K562 (cell line): ENCODE results near the gene UQCC5. TPM values are rescaled to one million over a fixed set of nuclear protein-coding genes. Genes with fewer than 3 reads are reported as not detected.

ENCODE experiments used
- CEBPG ChIP-seq, 3 experiments: fragments of 200-800 bp in 1 of 3; sonication (Bioruptor generic) in 1 of 3; sonication (generic) in 1 of 3; formaldehyde crosslinking in 1 of 3; IDR thresholded peaks in 2 of 3; conservative IDR thresholded peaks in 1 of 3; 2 replicates each; pipeline versions ENCODE4 v1.6.1 to v1.8.0; 2016 to 2022; ENCODE audit warnings: missing compliant biosample characterization in 2 of 3, missing genetic modification characterization in 2 of 3, mild to moderate bottlenecking in 1 of 3, missing genetic modification reagents in 1 of 3
- L3MBTL2 ChIP-seq: fragments of 450-650 bp; IDR thresholded peaks from 2 replicates; pipeline ENCODE4 v1.6.1; 2016; ENCODE audit warnings: mild to moderate bottlenecking, moderate library complexity
- POLR2A ChIP-seq: fragments of 450-650 bp; conservative IDR thresholded peaks from 2 replicates; pipeline ENCODE4 v1.6.1; 2016
- POLR2G ChIP-seq: fragments of 200-400 bp; formaldehyde crosslinking; IDR thresholded peaks from 2 replicates; pipeline ENCODE4 v1.6.1; 2017; ENCODE audit warnings: low read depth, mild to moderate bottlenecking, antibody characterized with exemption, low read length, moderate library complexity
- SMAD1 ChIP-seq: fragments of 150-350 bp; IDR thresholded peaks from 2 replicates; pipeline ENCODE4 v1.6.1; 2014; ENCODE audit warnings: low read length, low read depth; ENCODE audit not compliant: partially characterized antibody
- ZFX ChIP-seq: sonication (generic); formaldehyde crosslinking; IDR thresholded peaks from 2 replicates; pipeline ENCODE4 v1.8.0; 2022; ENCODE audit warnings: mild to moderate bottlenecking, missing genetic modification reagents, moderate library complexity
- ZNF778 ChIP-seq: fragments of 450-650 bp; formaldehyde crosslinking; IDR thresholded peaks from 2 replicates; pipeline ENCODE4 v1.4.0; 2020; ENCODE audit warnings: mild to moderate bottlenecking, moderate library complexity
- polyA plus RNA-seq, 8 experiments: library from polyadenylated mRNA; depleted of rRNA in 4 of 8; stranded (reverse) in 5 of 8; unstranded in 3 of 8; fragments of >200 nt; fragmentation: Nextera tagmentation in 2 of 8; fragmentation: Illumina TruSeq in 1 of 8; extraction: Ambion mirVana in 2 of 8; extraction: Trizol in 1 of 8; gene quantifications; 2 replicates each; pipeline versions ENCODE4 v1.2.1 to v1.2.3, GENCODE V29; 2011 to 2014; ENCODE audit warnings: inconsistent platforms in 1 of 8, missing spikeins in 1 of 8
- total RNA-seq, 7 experiments: library from RNA; depleted of rRNA in 6 of 7; stranded (reverse); fragments of >200 nt in 6 of 7; fragmentation: Illumina TruSeq in 2 of 7; extraction: Trizol in 2 of 7; gene quantifications; 2 replicates each; pipeline versions ENCODE4 v1.2.1 to v1.2.3, GENCODE V29; 2011 to 2021; ENCODE audit warnings: low replicate concordance in 1 of 7
- TF ChIP-seq, protein P1 (sequence below): sonication (generic); formaldehyde crosslinking; IDR thresholded peaks from 2 replicates; pipeline ENCODE4 v1.8.0; 2022; ENCODE audit warnings: missing genetic modification reagents, mild to moderate bottlenecking, moderate library complexity, borderline replicate concordance
- TF ChIP-seq, protein P2 (sequence below): sonication (generic); formaldehyde crosslinking; IDR thresholded peaks from 2 replicates; pipeline ENCODE4 v1.8.1; 2023; ENCODE audit warnings: missing genetic modification reagents, mild to moderate bottlenecking, borderline replicate concordance
- TF ChIP-seq, protein P3 (sequence below): fragments of 450-650 bp; formaldehyde crosslinking; IDR thresholded peaks from 2 replicates; pipeline ENCODE4 v1.4.0; 2022; ENCODE audit warnings: mild to moderate bottlenecking, moderate library complexity
- TF ChIP-seq, protein P4 (sequence below): IDR thresholded peaks from 3 replicates; pipeline ENCODE4 v1.6.1; 2011; ENCODE audit warnings: borderline replicate concordance, mild to moderate bottlenecking, moderate library complexity; ENCODE audit not compliant: insufficient read length; ENCODE audit errors: extremely low read depth

Gene UQCC5
- total and polyA plus RNA-seq, 9 of the 15 experiments (the other 6 are each of a cell fraction or from before 2014, with no cell fraction given), result 10.2 to 55.4 (median 33.8) TPM

DNA sequence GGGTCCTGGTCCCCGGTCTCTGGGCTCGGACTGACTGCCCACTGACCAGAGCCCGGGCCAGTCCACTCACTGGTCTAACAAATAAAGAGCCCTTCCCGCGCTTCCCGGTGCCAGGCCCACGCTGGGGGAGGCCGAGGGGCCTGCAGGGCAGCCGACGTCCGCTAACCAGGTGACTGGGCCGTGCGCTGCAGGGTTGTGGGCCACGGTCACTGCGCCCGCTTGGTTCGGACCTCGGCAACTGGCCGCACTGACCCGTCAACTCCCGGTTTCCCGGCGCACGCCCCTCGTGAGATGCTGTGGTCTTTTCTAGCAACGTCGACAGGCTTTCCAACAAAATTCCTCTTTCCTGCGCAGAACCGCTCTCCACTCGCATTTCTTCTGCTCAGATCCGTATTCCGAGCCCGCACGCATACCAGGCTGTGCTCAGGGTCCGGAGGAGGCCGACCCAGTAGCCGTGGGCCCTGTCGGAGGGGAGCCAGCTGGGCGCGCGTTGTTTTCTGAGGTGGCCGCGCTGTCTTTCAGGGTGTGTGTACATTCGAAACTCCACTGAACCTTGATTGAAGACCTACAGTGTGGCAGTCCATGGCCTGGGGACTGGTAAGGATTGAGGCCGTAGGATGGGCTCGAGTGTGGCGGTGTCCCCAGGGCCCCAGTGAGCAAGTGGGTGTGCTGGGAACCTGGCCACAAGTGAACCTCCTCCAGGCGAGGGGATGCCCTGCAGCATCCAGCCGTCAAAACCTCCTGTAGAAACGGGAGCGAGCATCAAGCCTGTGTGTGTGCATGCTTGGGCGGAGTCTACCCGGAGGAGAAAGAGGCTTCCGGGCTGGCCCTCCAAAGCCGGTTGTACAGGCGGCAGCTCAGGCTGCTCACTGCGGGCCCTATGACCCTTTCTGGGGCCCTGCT lies 1.9 kb upstream of the UQCC5 start (continued):
- TF ChIP-seq, protein P1, sequence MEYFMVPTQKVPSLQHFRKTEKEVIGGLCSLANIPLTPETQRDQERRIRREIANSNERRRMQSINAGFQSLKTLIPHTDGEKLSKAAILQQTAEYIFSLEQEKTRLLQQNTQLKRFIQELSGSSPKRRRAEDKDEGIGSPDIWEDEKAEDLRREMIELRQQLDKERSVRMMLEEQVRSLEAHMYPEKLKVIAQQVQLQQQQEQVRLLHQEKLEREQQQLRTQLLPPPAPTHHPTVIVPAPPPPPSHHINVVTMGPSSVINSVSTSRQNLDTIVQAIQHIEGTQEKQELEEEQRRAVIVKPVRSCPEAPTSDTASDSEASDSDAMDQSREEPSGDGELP (CRISPR knock-in tag), result peak; percentile 46; the same call in 1 of the 2 replicates
- TF ChIP-seq, protein P2, sequence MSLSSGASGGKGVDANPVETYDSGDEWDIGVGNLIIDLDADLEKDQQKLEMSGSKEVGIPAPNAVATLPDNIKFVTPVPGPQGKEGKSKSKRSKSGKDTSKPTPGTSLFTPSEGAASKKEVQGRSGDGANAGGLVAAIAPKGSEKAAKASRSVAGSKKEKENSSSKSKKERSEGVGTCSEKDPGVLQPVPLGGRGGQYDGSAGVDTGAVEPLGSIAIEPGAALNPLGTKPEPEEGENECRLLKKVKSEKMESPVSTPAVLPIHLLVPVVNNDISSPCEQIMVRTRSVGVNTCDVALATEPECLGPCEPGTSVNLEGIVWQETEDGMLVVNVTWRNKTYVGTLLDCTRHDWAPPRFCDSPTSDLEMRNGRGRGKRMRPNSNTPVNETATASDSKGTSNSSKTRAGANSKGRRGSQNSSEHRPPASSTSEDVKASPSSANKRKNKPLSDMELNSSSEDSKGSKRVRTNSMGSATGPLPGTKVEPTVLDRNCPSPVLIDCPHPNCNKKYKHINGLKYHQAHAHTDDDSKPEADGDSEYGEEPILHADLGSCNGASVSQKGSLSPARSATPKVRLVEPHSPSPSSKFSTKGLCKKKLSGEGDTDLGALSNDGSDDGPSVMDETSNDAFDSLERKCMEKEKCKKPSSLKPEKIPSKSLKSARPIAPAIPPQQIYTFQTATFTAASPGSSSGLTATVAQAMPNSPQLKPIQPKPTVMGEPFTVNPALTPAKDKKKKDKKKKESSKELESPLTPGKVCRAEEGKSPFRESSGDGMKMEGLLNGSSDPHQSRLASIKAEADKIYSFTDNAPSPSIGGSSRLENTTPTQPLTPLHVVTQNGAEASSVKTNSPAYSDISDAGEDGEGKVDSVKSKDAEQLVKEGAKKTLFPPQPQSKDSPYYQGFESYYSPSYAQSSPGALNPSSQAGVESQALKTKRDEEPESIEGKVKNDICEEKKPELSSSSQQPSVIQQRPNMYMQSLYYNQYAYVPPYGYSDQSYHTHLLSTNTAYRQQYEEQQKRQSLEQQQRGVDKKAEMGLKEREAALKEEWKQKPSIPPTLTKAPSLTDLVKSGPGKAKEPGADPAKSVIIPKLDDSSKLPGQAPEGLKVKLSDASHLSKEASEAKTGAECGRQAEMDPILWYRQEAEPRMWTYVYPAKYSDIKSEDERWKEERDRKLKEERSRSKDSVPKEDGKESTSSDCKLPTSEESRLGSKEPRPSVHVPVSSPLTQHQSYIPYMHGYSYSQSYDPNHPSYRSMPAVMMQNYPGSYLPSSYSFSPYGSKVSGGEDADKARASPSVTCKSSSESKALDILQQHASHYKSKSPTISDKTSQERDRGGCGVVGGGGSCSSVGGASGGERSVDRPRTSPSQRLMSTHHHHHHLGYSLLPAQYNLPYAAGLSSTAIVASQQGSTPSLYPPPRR (CRISPR knock-in tag), result no peak
- TF ChIP-seq, protein P3, sequence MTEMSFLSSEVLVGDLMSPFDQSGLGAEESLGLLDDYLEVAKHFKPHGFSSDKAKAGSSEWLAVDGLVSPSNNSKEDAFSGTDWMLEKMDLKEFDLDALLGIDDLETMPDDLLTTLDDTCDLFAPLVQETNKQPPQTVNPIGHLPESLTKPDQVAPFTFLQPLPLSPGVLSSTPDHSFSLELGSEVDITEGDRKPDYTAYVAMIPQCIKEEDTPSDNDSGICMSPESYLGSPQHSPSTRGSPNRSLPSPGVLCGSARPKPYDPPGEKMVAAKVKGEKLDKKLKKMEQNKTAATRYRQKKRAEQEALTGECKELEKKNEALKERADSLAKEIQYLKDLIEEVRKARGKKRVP (CRISPR knock-in tag), result no peak
- TF ChIP-seq ZNF778 (no peak), POLR2A (peak; percentile 39; the same call in 1 of the 2 replicates), CEBPG (CRISPR knock-in tag; IDR thresholded peaks at IDR 0.05) (0 out of 2 replicates have a peak, but pooled peaks have one; percentile 16), CEBPG (tag; conservative IDR thresholded peaks at IDR 0.05 in 1 of 2, IDR thresholded peaks at IDR 0.05 in 1 of 2) (no peak), L3MBTL2 (peak; percentile 45), POLR2G (peak; percentile 26), SMAD1 (no peak), ZFX (CRISPR knock-in tag) (peak; percentile 84)
- TF ChIP-seq, protein P4, sequence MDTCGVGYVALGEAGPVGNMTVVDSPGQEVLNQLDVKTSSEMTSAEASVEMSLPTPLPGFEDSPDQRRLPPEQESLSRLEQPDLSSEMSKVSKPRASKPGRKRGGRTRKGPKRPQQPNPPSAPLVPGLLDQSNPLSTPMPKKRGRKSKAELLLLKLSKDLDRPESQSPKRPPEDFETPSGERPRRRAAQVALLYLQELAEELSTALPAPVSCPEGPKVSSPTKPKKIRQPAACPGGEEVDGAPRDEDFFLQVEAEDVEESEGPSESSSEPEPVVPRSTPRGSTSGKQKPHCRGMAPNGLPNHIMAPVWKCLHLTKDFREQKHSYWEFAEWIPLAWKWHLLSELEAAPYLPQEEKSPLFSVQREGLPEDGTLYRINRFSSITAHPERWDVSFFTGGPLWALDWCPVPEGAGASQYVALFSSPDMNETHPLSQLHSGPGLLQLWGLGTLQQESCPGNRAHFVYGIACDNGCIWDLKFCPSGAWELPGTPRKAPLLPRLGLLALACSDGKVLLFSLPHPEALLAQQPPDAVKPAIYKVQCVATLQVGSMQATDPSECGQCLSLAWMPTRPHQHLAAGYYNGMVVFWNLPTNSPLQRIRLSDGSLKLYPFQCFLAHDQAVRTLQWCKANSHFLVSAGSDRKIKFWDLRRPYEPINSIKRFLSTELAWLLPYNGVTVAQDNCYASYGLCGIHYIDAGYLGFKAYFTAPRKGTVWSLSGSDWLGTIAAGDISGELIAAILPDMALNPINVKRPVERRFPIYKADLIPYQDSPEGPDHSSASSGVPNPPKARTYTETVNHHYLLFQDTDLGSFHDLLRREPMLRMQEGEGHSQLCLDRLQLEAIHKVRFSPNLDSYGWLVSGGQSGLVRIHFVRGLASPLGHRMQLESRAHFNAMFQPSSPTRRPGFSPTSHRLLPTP, result no peak
- TF ChIP-seq, all 486 proteins: peak for 32
